Measurements from ENCODE around the gene DYNLL1. TPM values are rescaled to one million over a fixed set of nuclear protein-coding genes. Genes with fewer than 3 reads are reported as not detected.
"Not testable (repeated sequence)": the region's sequence is repeated elsewhere in the genome, so short reads cannot be mapped to it uniquely, and the experiment has no call there.

Gene DYNLL1
- total RNA-seq, 2 donors from 2014 or later, result 115 to 119 TPM

GRCh38 chr12:120483621-120484020 is 12.3 kb upstream of the DYNLL1 start:
- Mint-ChIP-seq H3K4me1 (ENCODE audit: low read depth) (peaks cover 7% of the 10 kb centered on the region), H3K27ac (no peak overlapping the region), H3K9me3 (no peaks in the 10 kb centered on the region), H3K27me3 (ENCODE audit: low read depth) (no peaks in the 10 kb centered on the region), H3K4me3 (no peak overlapping the region), H3K36me3 (ENCODE audit: insufficient read depth in 2 of 2) (no peaks in the 10 kb centered on the region)
- DNase-seq (no peak), ATAC-seq (replicated peaks in 1 of 2) (no peak)

- Mint-ChIP-seq H3K27me3 (ENCODE audit: low read depth) (no peaks in the 10 kb centered on the region), H3K36me3 (ENCODE audit: insufficient read depth in 2 of 2) (no peaks in the 10 kb centered on the region), H3K27ac (no peak overlapping the region), H3K4me3 (no peak overlapping the region), H3K4me1 (ENCODE audit: low read depth) (no peaks in the 10 kb centered on the region), H3K9me3 (no peaks in the 10 kb centered on the region)
- DNase-seq, result no peak
- no peak for ATAC-seq (replicated peaks in 1 of 2)
Observed at GRCh38 chr12:120485961-120486881, 9.7 kb upstream of the DYNLL1 start.

- not testable (repeated sequence) for H3K27ac Mint-ChIP-seq; H3K4me3 Mint-ChIP-seq; H3K4me1 Mint-ChIP-seq (ENCODE audit: low read depth); H3K9me3 Mint-ChIP-seq; H3K27me3 Mint-ChIP-seq (ENCODE audit: low read depth); ATAC-seq (replicated peaks in 1 of 2); H3K36me3 Mint-ChIP-seq (ENCODE audit: insufficient read depth in 2 of 2); DNase-seq
Observed at GRCh38 chr12:120487552-120487951, 8.4 kb upstream of the DYNLL1 start.

GRCh38 chr12:120488057-120488640 is 7.8 kb upstream of the DYNLL1 start:
- DNase-seq (no peak), ATAC-seq (replicated peaks in 1 of 2) (no peak)
- H3K36me3 Mint-ChIP-seq (ENCODE audit: insufficient read depth in 2 of 2), result no peaks in the 10 kb centered on the region
- H3K27ac Mint-ChIP-seq, result no peak overlapping the region
- no peaks in the 10 kb centered on the region for H3K27me3 Mint-ChIP-seq (ENCODE audit: low read depth)
- no peaks in the 10 kb centered on the region for H3K9me3 Mint-ChIP-seq
- no peaks in the 10 kb centered on the region for H3K4me1 Mint-ChIP-seq (ENCODE audit: low read depth)
- H3K4me3 Mint-ChIP-seq, result no peak overlapping the region

DNA sequence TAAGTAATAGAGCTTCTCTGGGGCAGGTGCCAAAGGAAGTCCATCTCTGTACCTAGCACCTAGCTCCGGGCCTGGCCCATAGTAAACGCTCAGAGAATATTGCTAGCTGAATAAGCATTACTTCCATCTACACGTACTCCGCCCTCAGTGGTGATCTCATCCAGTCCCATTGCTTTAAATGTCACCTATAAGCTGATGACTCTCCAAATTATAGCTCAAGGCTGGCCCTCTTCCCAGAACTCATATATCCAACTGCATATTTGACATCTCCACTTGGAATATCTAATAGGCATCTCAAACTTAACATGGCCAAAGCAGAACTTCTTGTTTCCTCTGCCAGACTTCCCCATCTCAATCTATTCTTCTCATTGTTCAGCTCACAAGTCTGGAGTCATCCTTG is 6.9 kb upstream of the DYNLL1 start:
- Mint-ChIP-seq H3K27ac (no peak overlapping the region), H3K9me3 (no peaks in the 10 kb centered on the region), H3K36me3 (ENCODE audit: insufficient read depth in 2 of 2) (no peaks in the 10 kb centered on the region), H3K4me3 (no peak overlapping the region), H3K27me3 (ENCODE audit: low read depth) (no peaks in the 10 kb centered on the region), H3K4me1 (ENCODE audit: low read depth) (no peaks in the 10 kb centered on the region)
- DNase-seq (no peak), ATAC-seq (replicated peaks in 1 of 2) (no peak)

DNA sequence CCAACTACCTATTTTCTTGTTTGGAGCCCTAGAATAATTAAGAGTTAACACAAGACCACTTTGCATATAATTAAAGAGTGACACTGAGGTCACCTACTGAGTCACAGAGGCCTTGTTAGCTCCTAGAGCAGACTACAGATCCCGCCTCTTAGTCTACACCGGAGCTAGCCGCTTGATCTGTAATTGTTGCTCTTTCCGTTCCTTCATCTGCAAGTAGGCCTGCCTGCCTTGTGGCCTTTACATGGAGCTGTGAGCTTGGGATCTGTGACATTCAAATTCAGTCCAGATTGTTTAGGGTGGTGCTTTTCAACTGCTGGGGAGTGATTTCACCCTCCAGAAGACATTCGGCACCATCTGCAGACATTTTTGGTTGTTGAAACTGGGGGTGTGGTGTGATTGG is 5.6 kb upstream of the DYNLL1 start:
- no peak for DNase-seq
- no peak overlapping the region for H3K27ac Mint-ChIP-seq
- no peaks in the 10 kb centered on the region for H3K9me3 Mint-ChIP-seq
- H3K36me3 Mint-ChIP-seq (ENCODE audit: insufficient read depth in 2 of 2), result no peaks in the 10 kb centered on the region
- peaks cover 7% of the 10 kb centered on the region for H3K4me1 Mint-ChIP-seq (ENCODE audit: low read depth)
- no peak for ATAC-seq (replicated peaks in 1 of 2)
- no peak overlapping the region for H3K4me3 Mint-ChIP-seq
- no peaks in the 10 kb centered on the region for H3K27me3 Mint-ChIP-seq (ENCODE audit: low read depth)

DNA sequence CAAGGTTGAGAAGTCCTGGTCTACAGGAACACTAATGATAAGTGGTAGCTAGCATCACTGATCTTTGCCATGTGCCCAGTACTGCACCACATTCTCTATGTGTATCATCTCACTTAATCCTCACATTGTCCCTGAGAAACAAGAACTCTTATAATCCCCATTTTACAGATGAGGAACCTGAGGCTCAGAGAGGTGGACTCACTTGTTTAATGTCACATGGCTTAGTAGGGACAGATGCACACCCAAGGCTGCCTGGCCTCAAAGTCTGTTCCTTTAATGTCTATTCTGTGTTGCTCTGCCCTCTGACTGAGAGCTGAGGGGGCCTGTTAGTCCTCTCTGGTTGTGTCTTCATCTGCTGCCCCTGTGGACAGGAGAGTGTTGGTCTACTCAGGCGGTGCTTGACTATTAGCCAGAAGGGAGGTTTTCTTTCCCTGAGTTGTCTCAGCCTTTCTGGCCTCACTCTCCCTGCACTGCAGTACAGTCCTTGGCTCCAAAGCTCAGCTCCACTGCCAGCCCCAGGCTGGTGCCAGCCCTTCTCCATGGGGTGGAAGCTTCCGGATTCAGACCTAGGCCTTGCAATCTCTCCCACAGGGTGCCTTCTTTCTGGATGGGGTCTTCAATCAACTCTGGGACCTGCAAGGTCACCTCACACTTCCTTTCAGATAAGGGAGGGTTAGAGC is 4.9 kb upstream of the DYNLL1 start:
- Mint-ChIP-seq H3K9me3 (no peaks in the 10 kb centered on the region), H3K4me3 (no peak overlapping the region), H3K27ac (no peak overlapping the region), H3K36me3 (ENCODE audit: insufficient read depth in 2 of 2) (no peaks in the 10 kb centered on the region), H3K27me3 (ENCODE audit: low read depth) (no peaks in the 10 kb centered on the region), H3K4me1 (ENCODE audit: low read depth) (peaks cover 13% of the 10 kb centered on the region)
- DNase-seq (no peak), ATAC-seq (replicated peaks in 1 of 2) (no peak)

GRCh38 chr12:120495186-120495730 is 655 bp upstream of the DYNLL1 start:
- DNase-seq (no peak), ATAC-seq (replicated peaks in 1 of 2) (no peak)
- Mint-ChIP-seq H3K27ac (peak overlapping the region; percentile 45), H3K4me1 (ENCODE audit: low read depth) (peaks cover 33% of the 10 kb centered on the region), H3K27me3 (ENCODE audit: low read depth) (no peaks in the 10 kb centered on the region), H3K4me3 (peak overlapping the region; percentile 93 to 97), H3K9me3 (no peaks in the 10 kb centered on the region), H3K36me3 (ENCODE audit: insufficient read depth in 2 of 2) (peaks cover 6 to 13% of the 10 kb centered on the region in 2 donors)

DNA sequence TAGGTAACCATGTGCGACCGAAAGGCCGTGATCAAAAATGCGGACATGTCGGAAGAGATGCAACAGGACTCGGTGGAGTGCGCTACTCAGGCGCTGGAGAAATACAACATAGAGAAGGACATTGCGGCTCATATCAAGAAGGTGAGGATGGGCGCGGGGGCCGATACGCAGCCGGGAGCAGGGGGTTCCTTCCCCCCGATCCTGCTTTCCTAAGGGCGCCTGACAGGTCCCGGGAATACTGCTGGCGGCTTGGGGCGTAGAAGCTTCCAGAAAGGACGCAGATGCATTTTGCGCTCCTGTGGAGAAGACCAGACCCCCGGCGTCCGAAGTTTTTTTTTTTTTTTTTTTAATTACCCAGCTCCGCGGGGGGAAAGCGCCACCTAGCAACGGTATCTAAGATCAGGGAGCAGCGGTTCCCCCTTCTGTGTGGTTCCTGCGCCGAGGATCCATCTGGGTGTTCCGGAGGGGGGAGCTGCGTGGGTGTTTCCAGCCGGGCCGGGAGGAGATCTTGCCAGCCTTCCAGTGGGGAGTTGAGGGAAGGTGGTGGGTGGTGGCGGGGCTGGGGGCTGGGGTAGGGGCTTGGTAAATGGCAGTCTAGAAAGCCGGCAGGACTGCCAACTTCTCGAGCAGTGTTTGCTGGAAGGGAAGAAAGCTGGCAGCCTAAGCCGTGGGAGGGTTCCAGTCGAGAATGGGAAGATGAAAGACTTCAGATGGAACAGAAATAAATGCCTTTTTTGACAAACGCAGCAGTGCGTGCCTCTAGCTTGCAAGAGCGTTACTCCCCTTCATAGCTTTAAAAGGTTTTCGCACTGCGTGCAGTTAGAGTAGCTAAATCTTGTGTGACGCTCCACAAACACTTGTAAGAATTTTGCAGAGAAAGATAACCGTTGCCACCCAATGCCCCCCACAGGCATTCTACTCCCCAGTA is 764 bp downstream of the DYNLL1 start:
- Mint-ChIP-seq H3K4me3 (peak overlapping the region; percentile 93 to 97), H3K27ac (peak overlapping the region; percentile 86), H3K9me3 (no peaks in the 10 kb centered on the region), H3K27me3 (ENCODE audit: low read depth) (no peaks in the 10 kb centered on the region), H3K36me3 (ENCODE audit: insufficient read depth in 2 of 2) (peaks cover 6 to 13% of the 10 kb centered on the region in 2 donors), H3K4me1 (ENCODE audit: low read depth) (peaks cover 33% of the 10 kb centered on the region)
- peak; percentile 46 to 54 for DNase-seq
- ATAC-seq (replicated peaks in 1 of 2), result peak in 1 of 2 donors; percentile 14

DNA sequence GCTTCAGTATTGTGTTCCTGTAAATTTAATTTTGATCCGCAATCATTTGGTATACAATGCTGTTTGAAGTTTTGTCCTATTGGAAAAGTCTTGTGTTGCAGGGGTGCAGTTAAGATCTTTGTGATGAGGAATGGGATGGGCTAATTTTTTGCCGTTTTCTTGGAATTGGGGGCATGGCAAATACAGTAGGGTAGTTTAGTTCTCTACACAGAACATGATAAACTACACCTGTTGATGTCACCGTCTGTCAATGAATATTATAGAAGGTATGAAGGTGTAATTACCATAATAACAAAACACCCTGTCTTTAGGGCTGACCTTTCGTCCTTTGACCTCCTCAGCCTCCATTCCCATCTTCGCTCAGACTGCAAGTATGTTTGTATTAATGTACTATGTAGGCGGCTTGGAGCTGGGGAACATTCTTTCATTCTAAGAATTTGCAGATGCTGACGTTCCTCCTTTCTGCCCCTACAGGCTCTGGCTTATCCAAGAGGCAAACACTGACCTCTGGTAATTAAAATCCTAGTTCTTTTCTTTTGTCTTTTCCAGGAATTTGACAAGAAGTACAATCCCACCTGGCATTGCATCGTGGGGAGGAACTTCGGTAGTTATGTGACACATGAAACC is 1.7 kb downstream of the DYNLL1 start:
- H3K9me3 Mint-ChIP-seq, result no peaks in the 10 kb centered on the region
- peaks cover 33% of the 10 kb centered on the region for H3K4me1 Mint-ChIP-seq (ENCODE audit: low read depth)
- peak overlapping the region; percentile 93 to 97 for H3K4me3 Mint-ChIP-seq
- peaks cover 6 to 14% of the 10 kb centered on the region in 2 donors for H3K36me3 Mint-ChIP-seq (ENCODE audit: insufficient read depth in 2 of 2)
- peak overlapping the region; percentile 64 for H3K27ac Mint-ChIP-seq
- H3K27me3 Mint-ChIP-seq (ENCODE audit: low read depth), result no peaks in the 10 kb centered on the region
- no peak for DNase-seq
- no peak for ATAC-seq (replicated peaks in 1 of 2)

GRCh38 chr12:120498870-120499515 is 3.1 kb downstream of the DYNLL1 start:
- Mint-ChIP-seq H3K4me3 (no peak overlapping the region), H3K36me3 (ENCODE audit: insufficient read depth in 2 of 2) (peaks cover 7 to 19% of the 10 kb centered on the region in 2 donors), H3K9me3 (no peaks in the 10 kb centered on the region), H3K27me3 (ENCODE audit: low read depth) (no peaks in the 10 kb centered on the region), H3K27ac (peak overlapping the region; percentile 61), H3K4me1 (ENCODE audit: low read depth) (peaks cover 33% of the 10 kb centered on the region)
- ATAC-seq (replicated peaks in 1 of 2) (no peak), DNase-seq (no peak)

All from activated T-cell treated with anti-CD3 and anti-CD28 coated beads, Interleukin-2, amount 50 U/mL, for 72 hours (primary cell).